ENCODE data around the gene AGPS.

DNA sequence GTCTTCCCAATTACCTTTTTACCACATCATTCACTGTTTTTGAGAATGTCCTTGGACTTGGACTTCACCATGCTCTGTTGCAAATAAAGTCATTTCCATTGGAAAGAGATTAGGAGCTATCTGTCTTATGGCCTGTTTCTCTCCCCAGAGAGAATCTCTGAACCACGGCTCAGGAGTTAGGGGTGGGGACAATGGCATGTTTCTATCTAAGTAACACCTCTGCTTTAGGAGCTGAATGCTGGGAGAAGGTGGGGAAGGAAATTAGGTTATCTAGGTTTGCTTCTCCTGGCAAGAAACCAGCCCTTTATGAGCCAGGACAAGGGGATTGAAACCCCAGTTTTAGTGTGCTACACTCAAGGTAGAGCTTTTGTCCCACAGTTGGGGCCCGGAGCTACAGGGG, 86.3 kb downstream of the AGPS start:
- TF ChIP-seq KDM1A (CRISPR knock-in tag; IDR thresholded peaks at IDR 0.05) (no peak), ZNF749 (CRISPR knock-in tag; IDR thresholded peaks at IDR 0.05; ENCODE audit: borderline replicate concordance) (no peak), NFE2L2 (IDR thresholded peaks at IDR 0.05; ENCODE audit: low read length) (no peak), CAMTA2 (CRISPR knock-in tag; IDR thresholded peaks at IDR 0.05; ENCODE audit: borderline replicate concordance) (no peak), FOXA1 (IDR thresholded peaks at IDR 0.05) (no peak), FOXA1 (CRISPR knock-in tag; IDR thresholded peaks at IDR 0.05) (no peak), EED (CRISPR knock-in tag; IDR thresholded peaks at IDR 0.05) (no peak)
- TF ChIP-seq, protein P1, sequence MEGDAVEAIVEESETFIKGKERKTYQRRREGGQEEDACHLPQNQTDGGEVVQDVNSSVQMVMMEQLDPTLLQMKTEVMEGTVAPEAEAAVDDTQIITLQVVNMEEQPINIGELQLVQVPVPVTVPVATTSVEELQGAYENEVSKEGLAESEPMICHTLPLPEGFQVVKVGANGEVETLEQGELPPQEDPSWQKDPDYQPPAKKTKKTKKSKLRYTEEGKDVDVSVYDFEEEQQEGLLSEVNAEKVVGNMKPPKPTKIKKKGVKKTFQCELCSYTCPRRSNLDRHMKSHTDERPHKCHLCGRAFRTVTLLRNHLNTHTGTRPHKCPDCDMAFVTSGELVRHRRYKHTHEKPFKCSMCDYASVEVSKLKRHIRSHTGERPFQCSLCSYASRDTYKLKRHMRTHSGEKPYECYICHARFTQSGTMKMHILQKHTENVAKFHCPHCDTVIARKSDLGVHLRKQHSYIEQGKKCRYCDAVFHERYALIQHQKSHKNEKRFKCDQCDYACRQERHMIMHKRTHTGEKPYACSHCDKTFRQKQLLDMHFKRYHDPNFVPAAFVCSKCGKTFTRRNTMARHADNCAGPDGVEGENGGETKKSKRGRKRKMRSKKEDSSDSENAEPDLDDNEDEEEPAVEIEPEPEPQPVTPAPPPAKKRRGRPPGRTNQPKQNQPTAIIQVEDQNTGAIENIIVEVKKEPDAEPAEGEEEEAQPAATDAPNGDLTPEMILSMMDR (CRISPR knock-in tag; IDR thresholded peaks at IDR 0.05), result no peak
